Uterus (tissue), 2 donors: ENCODE measurements around the gene HLCS.

ENCODE experiments used
- POLR2A ChIP-seq, 2 donors: fragments of 450-650 bp; IDR thresholded peaks; one replicate each; pipeline ENCODE4 v1.6.1; 2016; ENCODE audit warnings: antibody characterized with exemption in 2 of 2, mild to moderate bottlenecking in 1 of 2, moderate library complexity in 1 of 2
- TF ChIP-seq, protein P1 (sequence below), 4 experiments: fragments of 200-600 bp in 2 of 4; fragments of 450-650 bp in 2 of 4; sonication (generic) in 2 of 4; IDR thresholded peaks; one replicate each; pipeline ENCODE4 v1.5.1; 2016 to 2019; ENCODE audit warnings: antibody characterized with exemption in 4 of 4, mild to moderate bottlenecking in 2 of 4, moderate library complexity in 1 of 4

- TF ChIP-seq POLR2A (IDR thresholded peaks at IDR 0.05) = no peak
- TF ChIP-seq, protein P1, sequence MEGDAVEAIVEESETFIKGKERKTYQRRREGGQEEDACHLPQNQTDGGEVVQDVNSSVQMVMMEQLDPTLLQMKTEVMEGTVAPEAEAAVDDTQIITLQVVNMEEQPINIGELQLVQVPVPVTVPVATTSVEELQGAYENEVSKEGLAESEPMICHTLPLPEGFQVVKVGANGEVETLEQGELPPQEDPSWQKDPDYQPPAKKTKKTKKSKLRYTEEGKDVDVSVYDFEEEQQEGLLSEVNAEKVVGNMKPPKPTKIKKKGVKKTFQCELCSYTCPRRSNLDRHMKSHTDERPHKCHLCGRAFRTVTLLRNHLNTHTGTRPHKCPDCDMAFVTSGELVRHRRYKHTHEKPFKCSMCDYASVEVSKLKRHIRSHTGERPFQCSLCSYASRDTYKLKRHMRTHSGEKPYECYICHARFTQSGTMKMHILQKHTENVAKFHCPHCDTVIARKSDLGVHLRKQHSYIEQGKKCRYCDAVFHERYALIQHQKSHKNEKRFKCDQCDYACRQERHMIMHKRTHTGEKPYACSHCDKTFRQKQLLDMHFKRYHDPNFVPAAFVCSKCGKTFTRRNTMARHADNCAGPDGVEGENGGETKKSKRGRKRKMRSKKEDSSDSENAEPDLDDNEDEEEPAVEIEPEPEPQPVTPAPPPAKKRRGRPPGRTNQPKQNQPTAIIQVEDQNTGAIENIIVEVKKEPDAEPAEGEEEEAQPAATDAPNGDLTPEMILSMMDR (IDR thresholded peaks at IDR 0.05) = no peak
Observed at GRCh38 chr21:36800734-36801133, 165.7 kb downstream of the HLCS start.
